C4-2B (cell line): ENCODE data around the gene SERTAD3.

Source experiments
- ZFX ChIP-seq: fragments of 450-650 bp; IDR thresholded peaks from 2 replicates; pipeline ENCODE4 v1.6.1; 2017
- TF ChIP-seq, protein P1 (sequence below): fragments of 450-650 bp; conservative IDR thresholded peaks from 2 replicates; pipeline ENCODE4 v1.5.1; 2017; ENCODE audit warnings: mild to moderate bottlenecking

DNA sequence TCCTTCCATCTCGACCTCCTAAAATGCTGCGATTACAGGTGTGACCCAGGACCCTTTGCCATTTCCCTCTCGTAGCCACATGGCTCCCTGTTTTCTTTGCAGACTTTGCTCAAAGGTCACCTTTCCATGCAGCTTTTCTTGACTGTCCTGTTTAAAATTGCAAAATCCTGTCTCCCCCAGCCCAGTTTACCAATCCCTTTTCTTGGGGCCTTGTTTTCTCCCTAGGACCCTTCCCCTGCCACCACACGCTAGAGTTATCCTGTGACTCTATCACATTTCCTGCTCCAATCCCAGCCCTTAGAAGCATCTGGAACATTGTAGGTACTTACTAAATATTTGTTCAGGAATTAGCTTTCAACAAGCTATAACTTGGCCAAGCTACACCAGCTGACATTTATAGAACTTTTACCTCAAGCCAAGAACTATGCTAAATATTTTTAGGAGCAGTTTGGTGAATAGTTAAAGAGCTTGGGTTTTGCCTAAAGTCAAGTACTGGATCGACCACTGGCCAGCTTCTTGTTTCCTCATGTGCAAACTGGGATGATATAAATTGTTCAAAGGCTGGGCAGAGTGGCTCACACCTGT lies 9.1 kb upstream of the SERTAD3 start:
- TF ChIP-seq, protein P1, sequence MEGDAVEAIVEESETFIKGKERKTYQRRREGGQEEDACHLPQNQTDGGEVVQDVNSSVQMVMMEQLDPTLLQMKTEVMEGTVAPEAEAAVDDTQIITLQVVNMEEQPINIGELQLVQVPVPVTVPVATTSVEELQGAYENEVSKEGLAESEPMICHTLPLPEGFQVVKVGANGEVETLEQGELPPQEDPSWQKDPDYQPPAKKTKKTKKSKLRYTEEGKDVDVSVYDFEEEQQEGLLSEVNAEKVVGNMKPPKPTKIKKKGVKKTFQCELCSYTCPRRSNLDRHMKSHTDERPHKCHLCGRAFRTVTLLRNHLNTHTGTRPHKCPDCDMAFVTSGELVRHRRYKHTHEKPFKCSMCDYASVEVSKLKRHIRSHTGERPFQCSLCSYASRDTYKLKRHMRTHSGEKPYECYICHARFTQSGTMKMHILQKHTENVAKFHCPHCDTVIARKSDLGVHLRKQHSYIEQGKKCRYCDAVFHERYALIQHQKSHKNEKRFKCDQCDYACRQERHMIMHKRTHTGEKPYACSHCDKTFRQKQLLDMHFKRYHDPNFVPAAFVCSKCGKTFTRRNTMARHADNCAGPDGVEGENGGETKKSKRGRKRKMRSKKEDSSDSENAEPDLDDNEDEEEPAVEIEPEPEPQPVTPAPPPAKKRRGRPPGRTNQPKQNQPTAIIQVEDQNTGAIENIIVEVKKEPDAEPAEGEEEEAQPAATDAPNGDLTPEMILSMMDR, result no peak
- no peak for TF ChIP-seq ZFX
